22Rv1 (cell line): ENCODE data around the gene INHA.

Source experiments
- CTCF ChIP-seq: fragments of 450-650 bp; IDR thresholded peaks from 2 replicates; pipeline ENCODE4 v1.5.1; 2017; ENCODE audit warnings: mild to moderate bottlenecking
- ZFX ChIP-seq: fragments of 450-650 bp; IDR thresholded peaks from 2 replicates; pipeline ENCODE4 v1.6.1; 2017; ENCODE audit warnings: antibody characterized with exemption, borderline replicate concordance

- TF ChIP-seq CTCF (no peak), ZFX (no peak)
Observed at GRCh38 chr2:219551441-219552381, 20.4 kb upstream of the INHA start.
